HEK293 (cell line): Measurements from ENCODE around the gene ELAVL3.

Experiments used
- BCL11B ChIP-seq: fragments of 450-650 bp; formaldehyde crosslinking; IDR thresholded peaks from 2 replicates; pipeline ENCODE4 v1.5.1; 2016; ENCODE audit warnings: low read depth, missing biosample characterization, missing genetic modification characterization
- FEZF1 ChIP-seq: fragments of 450-650 bp; formaldehyde crosslinking; IDR thresholded peaks from 2 replicates; pipeline ENCODE4 v1.5.1; 2016; ENCODE audit warnings: missing biosample characterization, missing genetic modification characterization
- HOXA7 ChIP-seq: sonication (generic); formaldehyde crosslinking; IDR thresholded peaks from 2 replicates; pipeline ENCODE4 v1.8.1; 2022; ENCODE audit warnings: missing genetic modification reagents, borderline replicate concordance
- HOXC10 ChIP-seq: sonication (generic); formaldehyde crosslinking; IDR thresholded peaks from 2 replicates; pipeline ENCODE4 v1.8.1; 2023; ENCODE audit warnings: mild to moderate bottlenecking, missing genetic modification reagents
- KLF10 ChIP-seq: fragments of 450-650 bp; IDR thresholded peaks from 2 replicates; pipeline ENCODE4 v1.5.1; 2018; ENCODE audit warnings: missing biosample characterization, mild to moderate bottlenecking, missing genetic modification characterization
- MYNN ChIP-seq: fragments of 450-650 bp; formaldehyde crosslinking; IDR thresholded peaks from 2 replicates; pipeline ENCODE4 v1.5.1; 2016; ENCODE audit warnings: missing biosample characterization, missing genetic modification characterization, borderline replicate concordance
- PRDM4 ChIP-seq: fragments of 450-650 bp; formaldehyde crosslinking; IDR thresholded peaks from 2 replicates; pipeline ENCODE4 v1.5.1; 2017; ENCODE audit warnings: missing biosample characterization, missing genetic modification characterization
- REST ChIP-seq: fragments of 450-650 bp; formaldehyde crosslinking; IDR thresholded peaks from 2 replicates; pipeline ENCODE4 v1.5.1; 2016; ENCODE audit warnings: missing biosample characterization, missing genetic modification characterization
- SCRT1 ChIP-seq: fragments of 450-650 bp; formaldehyde crosslinking; IDR thresholded peaks from 2 replicates; pipeline ENCODE4 v1.5.1; 2016; ENCODE audit warnings: missing biosample characterization, missing genetic modification characterization, borderline replicate concordance
- SP3 ChIP-seq: fragments of 450-650 bp; formaldehyde crosslinking; IDR thresholded peaks from 2 replicates; pipeline ENCODE4 v1.5.1; 2016; ENCODE audit warnings: missing biosample characterization, missing genetic modification characterization
- ZBTB20 ChIP-seq: fragments of 450-650 bp; formaldehyde crosslinking; IDR thresholded peaks from 2 replicates; pipeline ENCODE4 v1.5.1; 2016; ENCODE audit warnings: missing biosample characterization, missing genetic modification characterization
- ZFHX2 ChIP-seq: fragments of 450-650 bp; formaldehyde crosslinking; conservative IDR thresholded peaks from 2 replicates; pipeline ENCODE4 v1.5.1; 2016; ENCODE audit warnings: missing biosample characterization, missing genetic modification characterization
- ZNF138 ChIP-seq: fragments of 450-650 bp; formaldehyde crosslinking; IDR thresholded peaks from 2 replicates; pipeline ENCODE4 v1.5.1; 2016; ENCODE audit warnings: missing biosample characterization, missing genetic modification characterization, borderline replicate concordance
- ZNF146 ChIP-seq: fragments of 450-650 bp; formaldehyde crosslinking; IDR thresholded peaks from 2 replicates; pipeline ENCODE4 v1.5.1; 2016; ENCODE audit warnings: missing biosample characterization, missing genetic modification characterization
- ZNF148 ChIP-seq: fragments of 450-650 bp; formaldehyde crosslinking; IDR thresholded peaks from 2 replicates; pipeline ENCODE4 v1.5.0; 2017; ENCODE audit warnings: missing biosample characterization, missing genetic modification characterization, borderline replicate concordance
- ZNF184 ChIP-seq: fragments of 450-650 bp; IDR thresholded peaks from 2 replicates; pipeline ENCODE4 v1.5.1; 2018; ENCODE audit warnings: missing biosample characterization, mild to moderate bottlenecking, missing genetic modification characterization
- ZNF302 ChIP-seq: fragments of 450-650 bp; formaldehyde crosslinking; IDR thresholded peaks from 2 replicates; pipeline ENCODE4 v1.5.1; 2016; ENCODE audit warnings: missing biosample characterization, missing genetic modification characterization, low read depth
- ZNF354C ChIP-seq: fragments of 450-650 bp; formaldehyde crosslinking; IDR thresholded peaks from 2 replicates; pipeline ENCODE4 v1.5.1; 2016; ENCODE audit warnings: missing biosample characterization, missing genetic modification characterization, low read depth, borderline replicate concordance
- ZNF416 ChIP-seq: fragments of 450-650 bp; formaldehyde crosslinking; IDR thresholded peaks from 2 replicates; pipeline ENCODE4 v1.5.1; 2016; ENCODE audit warnings: missing biosample characterization, missing genetic modification characterization
- ZNF426 ChIP-seq: fragments of 450-650 bp; formaldehyde crosslinking; IDR thresholded peaks from 2 replicates; pipeline ENCODE4 v1.5.1; 2017; ENCODE audit warnings: missing biosample characterization, missing genetic modification characterization, mild to moderate bottlenecking, inconsistent platforms, moderate library complexity
- ZNF514 ChIP-seq: fragments of 450-650 bp; formaldehyde crosslinking; IDR thresholded peaks from 2 replicates; pipeline ENCODE4 v1.5.1; 2016; ENCODE audit warnings: missing biosample characterization, missing genetic modification characterization
- ZNF529 ChIP-seq: fragments of 450-650 bp; formaldehyde crosslinking; IDR thresholded peaks from 2 replicates; pipeline ENCODE4 v1.5.1; 2017; ENCODE audit warnings: missing genetic modification characterization, missing biosample characterization; ENCODE audit not compliant: insufficient replicate concordance
- ZNF610 ChIP-seq: fragments of 450-650 bp; formaldehyde crosslinking; IDR thresholded peaks from 2 replicates; pipeline ENCODE4 v1.5.1; 2016; ENCODE audit warnings: missing biosample characterization, missing genetic modification characterization, borderline replicate concordance
- ZNF626 ChIP-seq: fragments of 450-650 bp; sonication (Bioruptor Pico); formaldehyde crosslinking; IDR thresholded peaks from 2 replicates; pipeline ENCODE4 v1.5.1; 2018; ENCODE audit warnings: missing biosample characterization, missing genetic modification characterization, inconsistent platforms
- ZNF707 ChIP-seq: fragments of 450-650 bp; formaldehyde crosslinking; IDR thresholded peaks from 2 replicates; pipeline ENCODE4 v1.5.1; 2016; ENCODE audit warnings: missing biosample characterization, missing genetic modification characterization
- ZNF768 ChIP-seq: fragments of 450-650 bp; formaldehyde crosslinking; IDR thresholded peaks from 2 replicates; pipeline ENCODE4 v1.5.1; 2018; ENCODE audit warnings: missing biosample characterization, mild to moderate bottlenecking, missing genetic modification characterization
- ZNF776 ChIP-seq: fragments of 450-650 bp; formaldehyde crosslinking; IDR thresholded peaks from 2 replicates; pipeline ENCODE4 v1.5.0; 2017; ENCODE audit warnings: missing biosample characterization, missing genetic modification characterization, borderline replicate concordance
- ZSCAN30 ChIP-seq: fragments of 450-650 bp; IDR thresholded peaks from 2 replicates; pipeline ENCODE4 v1.5.1; 2018; ENCODE audit warnings: missing biosample characterization, mild to moderate bottlenecking, missing genetic modification characterization, moderate library complexity
- ZXDB ChIP-seq: fragments of 450-650 bp; formaldehyde crosslinking; IDR thresholded peaks from 2 replicates; pipeline ENCODE4 v1.5.1; 2016; ENCODE audit warnings: missing biosample characterization, missing genetic modification characterization
- TF ChIP-seq, protein P1 (sequence below): fragments of 450-650 bp; formaldehyde crosslinking; IDR thresholded peaks from 2 replicates; pipeline ENCODE4 v1.5.1; 2017; ENCODE audit warnings: missing biosample characterization, mild to moderate bottlenecking, missing genetic modification characterization, moderate library complexity
- TF ChIP-seq, protein P2 (sequence below): fragments of 450-650 bp; formaldehyde crosslinking; IDR thresholded peaks from 2 replicates; pipeline ENCODE4 v1.5.1; 2017; ENCODE audit warnings: missing biosample characterization, missing genetic modification characterization

Gene ELAVL3

GRCh38 chr19:11505032-11505503 lies 24.2 kb upstream of the ELAVL3 start (continued):
- TF ChIP-seq PRDM4 (tag by site-specific recombination), result no peak
- no peak for TF ChIP-seq ZNF626 (tag by site-specific recombination)
- TF ChIP-seq HOXC10 (CRISPR knock-in tag), result no peak
- no peak for TF ChIP-seq BCL11B (tag by site-specific recombination)
- TF ChIP-seq, protein P1, sequence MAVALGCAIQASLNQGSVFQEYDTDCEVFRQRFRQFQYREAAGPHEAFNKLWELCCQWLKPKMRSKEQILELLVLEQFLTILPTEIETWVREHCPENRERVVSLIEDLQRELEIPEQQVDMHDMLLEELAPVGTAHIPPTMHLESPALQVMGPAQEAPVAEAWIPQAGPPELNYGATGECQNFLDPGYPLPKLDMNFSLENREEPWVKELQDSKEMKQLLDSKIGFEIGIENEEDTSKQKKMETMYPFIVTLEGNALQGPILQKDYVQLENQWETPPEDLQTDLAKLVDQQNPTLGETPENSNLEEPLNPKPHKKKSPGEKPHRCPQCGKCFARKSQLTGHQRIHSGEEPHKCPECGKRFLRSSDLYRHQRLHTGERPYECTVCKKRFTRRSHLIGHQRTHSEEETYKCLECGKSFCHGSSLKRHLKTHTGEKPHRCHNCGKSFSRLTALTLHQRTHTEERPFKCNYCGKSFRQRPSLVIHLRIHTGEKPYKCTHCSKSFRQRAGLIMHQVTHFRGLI (tag by site-specific recombination), result no peak
- no peak for TF ChIP-seq ZNF707 (tag by site-specific recombination)
- no peak for TF ChIP-seq ZNF776
- TF ChIP-seq, protein P2, sequence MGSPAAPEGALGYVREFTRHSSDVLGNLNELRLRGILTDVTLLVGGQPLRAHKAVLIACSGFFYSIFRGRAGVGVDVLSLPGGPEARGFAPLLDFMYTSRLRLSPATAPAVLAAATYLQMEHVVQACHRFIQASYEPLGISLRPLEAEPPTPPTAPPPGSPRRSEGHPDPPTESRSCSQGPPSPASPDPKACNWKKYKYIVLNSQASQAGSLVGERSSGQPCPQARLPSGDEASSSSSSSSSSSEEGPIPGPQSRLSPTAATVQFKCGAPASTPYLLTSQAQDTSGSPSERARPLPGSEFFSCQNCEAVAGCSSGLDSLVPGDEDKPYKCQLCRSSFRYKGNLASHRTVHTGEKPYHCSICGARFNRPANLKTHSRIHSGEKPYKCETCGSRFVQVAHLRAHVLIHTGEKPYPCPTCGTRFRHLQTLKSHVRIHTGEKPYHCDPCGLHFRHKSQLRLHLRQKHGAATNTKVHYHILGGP (tag by site-specific recombination), result no peak
- no peak for TF ChIP-seq ZNF768
- TF ChIP-seq SCRT1 (tag by site-specific recombination), result no peak
- no peak for TF ChIP-seq ZNF148 (tag by site-specific recombination)
- peak; percentile 4; the same call in 1 of the 2 replicates for TF ChIP-seq ZBTB20 (tag by site-specific recombination)
- no peak for TF ChIP-seq ZSCAN30 (tag by site-specific recombination)
- no peak for TF ChIP-seq ZNF529 (tag by site-specific recombination)
- TF ChIP-seq ZNF416 (tag by site-specific recombination), result no peak
- TF ChIP-seq FEZF1 (tag by site-specific recombination), result no peak
- no peak for TF ChIP-seq ZNF184 (tag by site-specific recombination)
- no peak for TF ChIP-seq ZNF610 (tag by site-specific recombination)
- TF ChIP-seq SP3 (tag by site-specific recombination), result peak; percentile 95
- no peak for TF ChIP-seq ZNF302
- no peak for TF ChIP-seq ZNF138 (tag by site-specific recombination)
- peak; percentile 88 for TF ChIP-seq KLF10 (tag by site-specific recombination)
- TF ChIP-seq ZXDB, result no peak
- no peak for TF ChIP-seq ZNF146
- TF ChIP-seq MYNN, result no peak
- TF ChIP-seq ZFHX2 (tag by site-specific recombination), result no peak
- no peak for TF ChIP-seq HOXA7 (CRISPR knock-in tag)
- TF ChIP-seq ZNF354C (tag by site-specific recombination), result no peak
- TF ChIP-seq ZNF426 (tag by site-specific recombination), result no peak
- no peak for TF ChIP-seq ZNF514 (tag by site-specific recombination)
- no peak for TF ChIP-seq REST
